ENCODE measurements around the gene DCANP1. TPM values are rescaled to one million over a fixed set of nuclear protein-coding genes. Genes with fewer than 3 reads are reported as not detected.

The DCANP1 gene
- total and polyA plus RNA-seq, 9 of the 15 experiments (the other 6 are each of a cell fraction or from before 2014, with no cell fraction given) = not detected

DNA sequence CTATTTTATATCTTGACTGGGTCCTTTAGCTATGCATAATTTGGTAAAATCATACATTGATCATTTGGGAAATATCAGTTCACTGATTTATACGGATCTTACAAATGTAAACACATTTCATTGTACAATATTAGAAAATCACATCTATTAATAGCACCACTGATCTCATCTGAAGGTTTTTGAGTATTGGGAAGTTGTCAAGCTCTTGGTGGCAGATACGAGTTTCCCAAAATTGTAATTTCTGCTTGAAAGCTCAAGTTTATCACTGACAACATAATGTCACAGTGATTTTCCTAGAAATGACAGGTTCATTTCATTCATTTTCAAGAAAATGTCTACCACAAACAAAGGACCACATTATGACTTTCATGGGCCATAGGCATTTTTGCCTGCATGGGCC, 45.1 kb downstream of the DCANP1 start:
- H2AFZ ChIP-seq (ENCODE audit: low read depth, low read length) = no peak overlapping the region
- TF ChIP-seq SMARCA5 (IDR thresholded peaks at IDR 0.05) = no peak
- TF ChIP-seq KAT2B (IDR thresholded peaks at IDR 0.05; ENCODE audit: low read depth, low read length) = no peak
- TF ChIP-seq CHD1 (IDR thresholded peaks at IDR 0.05; ENCODE audit: low read length) = no peak
- TF ChIP-seq MTF1 (CRISPR knock-in tag; IDR thresholded peaks at IDR 0.05; ENCODE audit: borderline replicate concordance) = no peak
- TF ChIP-seq THRAP3 (IDR thresholded peaks at IDR 0.05; ENCODE audit: borderline replicate concordance) = no peak
- TF ChIP-seq NFE2 (IDR thresholded peaks at IDR 0.05; ENCODE audit: low read depth) = no peak
- TF ChIP-seq JUN (IDR thresholded peaks at IDR 0.05; ENCODE audit: borderline replicate concordance, low read depth, low read length) = no peak
- TF ChIP-seq JUN (CRISPR knock-in tag; IDR thresholded peaks at IDR 0.05; ENCODE audit: borderline replicate concordance) = no peak
- TF ChIP-seq, protein P1, sequence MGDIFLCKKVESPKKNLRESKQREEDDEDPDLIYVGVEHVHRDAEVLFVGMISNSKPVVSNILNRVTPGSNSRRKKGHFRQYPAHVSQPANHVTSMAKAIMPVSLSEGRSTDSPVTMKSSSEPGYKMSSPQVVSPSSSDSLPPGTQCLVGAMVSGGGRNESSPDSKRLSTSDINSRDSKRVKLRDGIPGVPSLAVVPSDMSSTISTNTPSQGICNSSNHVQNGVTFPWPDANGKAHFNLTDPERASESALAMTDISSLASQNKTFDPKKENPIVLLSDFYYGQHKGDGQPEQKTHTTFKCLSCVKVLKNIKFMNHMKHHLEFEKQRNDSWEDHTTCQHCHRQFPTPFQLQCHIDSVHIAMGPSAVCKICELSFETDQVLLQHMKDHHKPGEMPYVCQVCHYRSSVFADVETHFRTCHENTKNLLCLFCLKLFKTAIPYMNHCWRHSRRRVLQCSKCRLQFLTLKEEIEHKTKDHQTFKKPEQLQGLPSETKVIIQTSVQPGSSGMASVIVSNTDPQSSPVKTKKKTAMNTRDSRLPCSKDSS (IDR thresholded peaks at IDR 0.05; ENCODE audit: low read depth, partially characterized antibody) = no peak
- TF ChIP-seq NCOA4 (IDR thresholded peaks at IDR 0.05; ENCODE audit: partially characterized antibody) = no peak
- no peak for TF ChIP-seq ZBED1 (IDR thresholded peaks at IDR 0.05)
- TF ChIP-seq NCOR1 (IDR thresholded peaks at IDR 0.05) = no peak
- TF ChIP-seq HLTF (IDR thresholded peaks at IDR 0.05) = no peak
- no peak for TF ChIP-seq DNMT1 (IDR thresholded peaks at IDR 0.05)
- no peak for TF ChIP-seq SMC3 (conservative IDR thresholded peaks at IDR 0.05; ENCODE audit: insufficient read depth, low read depth, low read length)
- no peak for TF ChIP-seq ELF4 (CRISPR knock-in tag; IDR thresholded peaks at IDR 0.05)
- TF ChIP-seq, protein P2, sequence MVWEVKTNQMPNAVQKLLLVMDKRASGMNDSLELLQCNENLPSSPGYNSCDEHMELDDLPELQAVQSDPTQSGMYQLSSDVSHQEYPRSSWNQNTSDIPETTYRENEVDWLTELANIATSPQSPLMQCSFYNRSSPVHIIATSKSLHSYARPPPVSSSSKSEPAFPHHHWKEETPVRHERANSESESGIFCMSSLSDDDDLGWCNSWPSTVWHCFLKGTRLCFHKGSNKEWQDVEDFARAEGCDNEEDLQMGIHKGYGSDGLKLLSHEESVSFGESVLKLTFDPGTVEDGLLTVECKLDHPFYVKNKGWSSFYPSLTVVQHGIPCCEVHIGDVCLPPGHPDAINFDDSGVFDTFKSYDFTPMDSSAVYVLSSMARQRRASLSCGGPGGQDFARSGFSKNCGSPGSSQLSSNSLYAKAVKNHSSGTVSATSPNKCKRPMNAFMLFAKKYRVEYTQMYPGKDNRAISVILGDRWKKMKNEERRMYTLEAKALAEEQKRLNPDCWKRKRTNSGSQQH (CRISPR knock-in tag; IDR thresholded peaks at IDR 0.05) = no peak
- TF ChIP-seq, protein P3, sequence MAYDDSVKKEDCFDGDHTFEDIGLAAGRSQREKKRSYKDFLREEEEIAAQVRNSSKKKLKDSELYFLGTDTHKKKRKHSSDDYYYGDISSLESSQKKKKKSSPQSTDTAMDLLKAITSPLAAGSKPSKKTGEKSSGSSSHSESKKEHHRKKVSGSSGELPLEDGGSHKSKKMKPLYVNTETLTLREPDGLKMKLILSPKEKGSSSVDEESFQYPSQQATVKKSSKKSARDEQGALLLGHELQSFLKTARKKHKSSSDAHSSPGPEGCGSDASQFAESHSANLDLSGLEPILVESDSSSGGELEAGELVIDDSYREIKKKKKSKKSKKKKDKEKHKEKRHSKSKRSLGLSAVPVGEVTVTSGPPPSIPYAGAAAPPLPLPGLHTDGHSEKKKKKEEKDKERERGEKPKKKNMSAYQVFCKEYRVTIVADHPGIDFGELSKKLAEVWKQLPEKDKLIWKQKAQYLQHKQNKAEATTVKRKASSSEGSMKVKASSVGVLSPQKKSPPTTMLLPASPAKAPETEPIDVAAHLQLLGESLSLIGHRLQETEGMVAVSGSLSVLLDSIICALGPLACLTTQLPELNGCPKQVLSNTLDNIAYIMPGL (CRISPR knock-in tag; IDR thresholded peaks at IDR 0.05) = no peak
- TF ChIP-seq, protein P4, sequence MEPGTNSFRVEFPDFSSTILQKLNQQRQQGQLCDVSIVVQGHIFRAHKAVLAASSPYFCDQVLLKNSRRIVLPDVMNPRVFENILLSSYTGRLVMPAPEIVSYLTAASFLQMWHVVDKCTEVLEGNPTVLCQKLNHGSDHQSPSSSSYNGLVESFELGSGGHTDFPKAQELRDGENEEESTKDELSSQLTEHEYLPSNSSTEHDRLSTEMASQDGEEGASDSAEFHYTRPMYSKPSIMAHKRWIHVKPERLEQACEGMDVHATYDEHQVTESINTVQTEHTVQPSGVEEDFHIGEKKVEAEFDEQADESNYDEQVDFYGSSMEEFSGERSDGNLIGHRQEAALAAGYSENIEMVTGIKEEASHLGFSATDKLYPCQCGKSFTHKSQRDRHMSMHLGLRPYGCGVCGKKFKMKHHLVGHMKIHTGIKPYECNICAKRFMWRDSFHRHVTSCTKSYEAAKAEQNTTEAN (CRISPR knock-in tag; IDR thresholded peaks at IDR 0.05) = no peak
- TF ChIP-seq ZNF23 (CRISPR knock-in tag; IDR thresholded peaks at IDR 0.05) = no peak

More for the DNA sequence above, 45.1 kb downstream of the DCANP1 start:
- 81% methylated on average over 2 of the region's 2 CpGs for WGBS (ENCODE audit: insufficient coverage, low coverage, missing lambda C conversion rate)
- POLR2A ChIA-PET = interaction anchor here (0.7 to 0.8 kb wide), 2 partner anchors 10 to 15 kb away, joined by 3 read pairs; no protein-coding TSS in a partner anchor
- H3K27me3 ChIP-seq (ENCODE audit: control insufficient read depth in 2 of 2, insufficient read depth in 2 of 2, low read length in 2 of 2) = no peaks in the 10 kb centered on the region
- no peak for DNase-seq (ENCODE audit: extremely low read depth in 1 of 4, low spot score in 3 of 4)
- H3K9ac ChIP-seq (ENCODE audit: insufficient read depth in 1 of 2, low read depth in 2 of 2, low read length in 2 of 2) = no peak overlapping the region
- no peak overlapping the region for H3K27ac ChIP-seq (ENCODE audit: extremely low read depth, low read depth, low read length)
- CTCF ChIA-PET (ENCODE audit: low intra/inter-chr PET ratio) = no interaction called here
- H3K79me2 ChIP-seq (ENCODE audit: control insufficient read depth, insufficient read depth, low read length) = peaks cover 26% of the 10 kb centered on the region
- no TSS peak for BruUV-seq (replicated peaks)
- no peak overlapping the region for H3K4me2 ChIP-seq (ENCODE audit: insufficient read depth, low read length)
- no peaks in the 10 kb centered on the region for H3K9me3 ChIP-seq (replicated peaks; ENCODE audit: control insufficient read depth, insufficient read depth, low read depth, low read length)
- no peaks in the 10 kb centered on the region for H3K9me1 ChIP-seq (ENCODE audit: control insufficient read depth, insufficient read depth, low read length)
- ATAC-seq = no peak
- intact Hi-C loops (cut with micrococcal nuclease) = no loop called here
- peaks cover 18 to 22% of the 10 kb centered on the region in 2 experiments for H3K4me1 ChIP-seq (replicated peaks in 1 of 2; ENCODE audit: control insufficient read depth in 2 of 2, insufficient read depth in 2 of 2, low read length in 2 of 2)
- no peak for FAIRE-seq
- no peak overlapping the region for H3K4me3 ChIP-seq
- peaks cover 5% of the 10 kb centered on the region; the same call in 1 of the 3 replicates for H3K36me3 ChIP-seq (ENCODE audit: control insufficient read depth, insufficient read depth, low read length)
- in situ Hi-C loops (cut with MboI) = no loop called here
- H4K20me1 ChIP-seq (replicated peaks; ENCODE audit: control insufficient read depth, insufficient read depth, low read length) = peaks cover 5% of the 10 kb centered on the region; the same call in 1 of the 2 replicates
